Progenitor cell of endocrine pancreas (in vitro differentiated cells): ENCODE results near the gene PHYHIPL. TPM values are rescaled to one million over a fixed set of nuclear protein-coding genes. Genes with fewer than 3 reads are reported as not detected.

Experiments
- DNase-seq: peaks from one replicate; pipeline ENCODE4 v3.0.0; 2021; ENCODE audit warnings: low spot score; ENCODE audit not compliant: unreplicated experiment
- H3K27ac Mint-ChIP-seq: 2 replicates; pipeline ENCODE4 v1.8.0; 2021; ENCODE audit warnings: mild to moderate bottlenecking, moderate library complexity, mixed read lengths
- H3K27me3 Mint-ChIP-seq: 2 replicates; pipeline ENCODE4 v1.8.0; 2021; ENCODE audit warnings: mixed read lengths
- H3K36me3 Mint-ChIP-seq: 2 replicates; pipeline ENCODE4 v1.8.0; 2022; ENCODE audit warnings: mixed read lengths; ENCODE audit not compliant: insufficient read depth
- H3K4me1 Mint-ChIP-seq: 2 replicates; pipeline ENCODE4 v1.8.0; 2021; ENCODE audit warnings: low read depth, mixed read lengths
- H3K4me3 Mint-ChIP-seq: 2 replicates; pipeline ENCODE4 v1.8.0; 2021; ENCODE audit warnings: low read depth, mild to moderate bottlenecking, moderate library complexity, mixed read lengths
- H3K9me3 Mint-ChIP-seq: 2 replicates; pipeline ENCODE4 v1.8.0; 2021; ENCODE audit warnings: low read depth, mixed read lengths
- total RNA-seq: library from RNA; stranded (reverse); gene quantifications from 2 replicates; pipeline ENCODE4 v1.2.1, GENCODE V29; 2021
- TF ChIP-seq, protein P1 (sequence below): fragments of 200-600 bp; sonication (generic); IDR thresholded peaks from one replicate; pipeline ENCODE4 v1.5.0; 2021; ENCODE audit warnings: antibody characterized with exemption, mild to moderate bottlenecking; ENCODE audit not compliant: unreplicated experiment

Gene PHYHIPL
- total RNA-seq, 1 donor from 2014 or later, result 1.3 TPM

GRCh38 chr10:59285073-59285472, 108.6 kb downstream of the PHYHIPL start:
- Mint-ChIP-seq H3K4me3 (no peak overlapping the region), H3K27ac (no peak overlapping the region), H3K27me3 (no peaks in the 10 kb centered on the region), H3K36me3 (no peaks in the 10 kb centered on the region), H3K4me1 (peaks cover 4% of the 10 kb centered on the region), H3K9me3 (no peaks in the 10 kb centered on the region)
- no peak for DNase-seq
- TF ChIP-seq, protein P1, sequence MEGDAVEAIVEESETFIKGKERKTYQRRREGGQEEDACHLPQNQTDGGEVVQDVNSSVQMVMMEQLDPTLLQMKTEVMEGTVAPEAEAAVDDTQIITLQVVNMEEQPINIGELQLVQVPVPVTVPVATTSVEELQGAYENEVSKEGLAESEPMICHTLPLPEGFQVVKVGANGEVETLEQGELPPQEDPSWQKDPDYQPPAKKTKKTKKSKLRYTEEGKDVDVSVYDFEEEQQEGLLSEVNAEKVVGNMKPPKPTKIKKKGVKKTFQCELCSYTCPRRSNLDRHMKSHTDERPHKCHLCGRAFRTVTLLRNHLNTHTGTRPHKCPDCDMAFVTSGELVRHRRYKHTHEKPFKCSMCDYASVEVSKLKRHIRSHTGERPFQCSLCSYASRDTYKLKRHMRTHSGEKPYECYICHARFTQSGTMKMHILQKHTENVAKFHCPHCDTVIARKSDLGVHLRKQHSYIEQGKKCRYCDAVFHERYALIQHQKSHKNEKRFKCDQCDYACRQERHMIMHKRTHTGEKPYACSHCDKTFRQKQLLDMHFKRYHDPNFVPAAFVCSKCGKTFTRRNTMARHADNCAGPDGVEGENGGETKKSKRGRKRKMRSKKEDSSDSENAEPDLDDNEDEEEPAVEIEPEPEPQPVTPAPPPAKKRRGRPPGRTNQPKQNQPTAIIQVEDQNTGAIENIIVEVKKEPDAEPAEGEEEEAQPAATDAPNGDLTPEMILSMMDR, result no peak

GRCh38 chr10:59285848-59286247, 109.4 kb downstream of the PHYHIPL start:
- no peak for DNase-seq
- Mint-ChIP-seq H3K4me1 (peaks cover 4% of the 10 kb centered on the region), H3K9me3 (no peaks in the 10 kb centered on the region), H3K27me3 (no peaks in the 10 kb centered on the region), H3K4me3 (no peak overlapping the region), H3K27ac (no peak overlapping the region), H3K36me3 (no peaks in the 10 kb centered on the region)
- TF ChIP-seq, protein P1, result no peak

GRCh38 chr10:59287587-59288255, 111.3 kb downstream of the PHYHIPL start:
- DNase-seq, result no peak
- H3K36me3 Mint-ChIP-seq, result no peaks in the 10 kb centered on the region
- TF ChIP-seq, protein P1, result no peak
- H3K27me3 Mint-ChIP-seq, result no peaks in the 10 kb centered on the region
- H3K4me1 Mint-ChIP-seq, result peaks cover under 1% of the 10 kb centered on the region
- H3K9me3 Mint-ChIP-seq, result no peaks in the 10 kb centered on the region
- no peak overlapping the region for H3K27ac Mint-ChIP-seq
- H3K4me3 Mint-ChIP-seq, result no peak overlapping the region

- no peaks in the 10 kb centered on the region for H3K9me3 Mint-ChIP-seq
- TF ChIP-seq, protein P1, result no peak
- no peak overlapping the region for H3K4me3 Mint-ChIP-seq
Measured at GRCh38 chr10:59289853-59290252, 113.4 kb downstream of the PHYHIPL start.

GRCh38 chr10:59290448-59290847, 114.0 kb downstream of the PHYHIPL start:
- Mint-ChIP-seq H3K4me1 (no peaks in the 10 kb centered on the region), H3K27ac (no peak overlapping the region), H3K36me3 (no peaks in the 10 kb centered on the region), H3K27me3 (no peaks in the 10 kb centered on the region), H3K9me3 (no peaks in the 10 kb centered on the region), H3K4me3 (no peak overlapping the region)
- TF ChIP-seq, protein P1, result no peak
- no peak for DNase-seq

More at GRCh38 chr10:59289853-59290252, 113.4 kb downstream of the PHYHIPL start:
- H3K4me1 Mint-ChIP-seq, result no peaks in the 10 kb centered on the region
- H3K27me3 Mint-ChIP-seq, result no peaks in the 10 kb centered on the region
- no peaks in the 10 kb centered on the region for H3K36me3 Mint-ChIP-seq
- no peak overlapping the region for H3K27ac Mint-ChIP-seq
- no peak for DNase-seq

Other genes with a start within 250 kb of the PHYHIPL start
- 5.9 and 6.4 TPM in 2 replicates for gene FAM13C, start 185.9 kb downstream of the PHYHIPL start, total RNA-seq